Activated naive CD4-positive, alpha-beta T cell treated with anti-CD3 and anti-CD28 coated beads for 36 hours (primary cell): ENCODE data around the gene SLC30A1. TPM values are rescaled to one million over a fixed set of nuclear protein-coding genes. Genes with fewer than 3 reads are reported as not detected.
"Not testable (repeated sequence)": the region's sequence is repeated elsewhere in the genome, so short reads cannot be mapped to it uniquely, and the experiment has no call there.

Source experiments
- CTCF ChIA-PET: fragments of 350-600 bp; sonication (Branson Sonifier 250); formaldehyde crosslinking; loops from one replicate; lab custom pipeline; 2021; ENCODE audit warnings: antibody characterized with exemption; lab: Charles Lee
- DNase-seq: peaks from one replicate; pipeline ENCODE4 v3.0.0-alpha.2; 2020
- H3K27ac Mint-ChIP-seq: one replicate; pipeline ENCODE4 v1.8.0; 2021; ENCODE audit warnings: mild to moderate bottlenecking, mixed read lengths
- H3K27me3 Mint-ChIP-seq: one replicate; pipeline ENCODE4 v1.8.0; 2021; ENCODE audit warnings: low read depth, mixed read lengths
- H3K36me3 Mint-ChIP-seq: one replicate; pipeline ENCODE4 v1.8.0; 2021; ENCODE audit warnings: low read depth, mixed read lengths
- H3K4me1 Mint-ChIP-seq: one replicate; pipeline ENCODE4 v1.8.0; 2021; ENCODE audit warnings: low read depth, mixed read lengths
- H3K4me3 Mint-ChIP-seq: one replicate; pipeline ENCODE4 v1.8.0; 2021; ENCODE audit warnings: mild to moderate bottlenecking, moderate library complexity, mixed read lengths
- H3K9me3 Mint-ChIP-seq: one replicate; pipeline ENCODE4 v1.8.0; 2021; ENCODE audit warnings: mixed read lengths
- intact Hi-C: fragments of 100-400 bp; cut with micrococcal nuclease; formaldehyde crosslinking; loops from one replicate; pipeline ENCODE4 v1.15.1; 2023
- total RNA-seq, 2 experiments: library from RNA; stranded (reverse); gene quantifications; one replicate each; pipeline ENCODE4 v1.2.3, GENCODE V29; 2021

Gene SLC30A1
- total RNA-seq, 2 experiments from 2014 or later = 4.4 to 4.7 TPM

DNA sequence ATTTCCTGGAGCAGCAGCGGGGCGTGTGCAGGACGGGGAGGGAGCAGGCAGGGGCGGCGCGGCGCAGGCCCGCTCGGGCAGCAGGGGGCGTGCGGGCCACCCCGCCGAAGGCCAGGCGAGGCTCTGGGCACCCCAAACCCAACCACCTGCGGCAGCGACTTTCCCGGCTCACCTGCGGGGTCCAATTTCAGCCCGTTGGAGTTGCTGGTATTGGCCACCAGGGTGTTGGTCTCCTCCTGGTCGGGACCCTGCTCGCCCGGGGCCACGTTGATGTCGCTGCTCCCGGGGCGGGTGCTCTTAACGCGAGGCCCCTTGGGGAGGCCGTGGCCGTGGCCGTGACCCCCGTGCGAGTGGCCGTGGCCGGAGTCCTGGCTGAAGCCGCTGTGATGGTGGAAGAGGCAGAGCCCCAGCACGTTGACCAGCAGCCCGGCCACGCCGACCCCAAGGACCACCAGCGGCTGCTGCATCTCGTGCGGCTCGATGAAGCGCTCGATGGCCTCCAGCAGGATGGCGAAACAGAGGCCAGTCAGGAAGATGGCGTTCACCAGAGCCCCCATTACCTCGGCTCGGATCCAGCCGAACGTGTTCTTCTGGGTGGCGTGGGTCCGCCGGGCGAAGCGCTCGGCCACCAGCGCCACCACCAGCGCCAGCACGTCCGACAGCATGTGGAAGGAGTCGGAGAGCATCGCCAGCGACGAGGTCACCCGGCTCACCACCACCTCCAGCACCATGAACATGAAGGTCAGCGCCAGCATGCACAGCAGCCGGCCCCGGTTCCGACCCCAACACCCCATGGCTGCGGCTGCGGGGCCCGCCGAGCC, 932 bp downstream of the SLC30A1 start:
- DNase-seq = peak; percentile 76
- H3K4me1 Mint-ChIP-seq = peaks cover 38% of the 10 kb centered on the region
- peak overlapping the region; percentile 90 for H3K4me3 Mint-ChIP-seq
- peak overlapping the region; percentile 68 for H3K27ac Mint-ChIP-seq
- H3K9me3 Mint-ChIP-seq = no peaks in the 10 kb centered on the region
- CTCF ChIA-PET = interaction anchor here (1.1 to 2.7 kb wide), 6 partner anchors 29 to 77 kb away, joined by 3 to 9 read pairs (median 4); no protein-coding TSS in a partner anchor
- H3K27me3 Mint-ChIP-seq = no peaks in the 10 kb centered on the region
- H3K36me3 Mint-ChIP-seq = peaks cover 7% of the 10 kb centered on the region
- intact Hi-C loops = loop anchor here (1.0 to 10.0 kb wide), 10 partner anchors 71 to 1813 kb away; partner anchors contain the start of genes LPGAT1, NENF and PACC1

DNA sequence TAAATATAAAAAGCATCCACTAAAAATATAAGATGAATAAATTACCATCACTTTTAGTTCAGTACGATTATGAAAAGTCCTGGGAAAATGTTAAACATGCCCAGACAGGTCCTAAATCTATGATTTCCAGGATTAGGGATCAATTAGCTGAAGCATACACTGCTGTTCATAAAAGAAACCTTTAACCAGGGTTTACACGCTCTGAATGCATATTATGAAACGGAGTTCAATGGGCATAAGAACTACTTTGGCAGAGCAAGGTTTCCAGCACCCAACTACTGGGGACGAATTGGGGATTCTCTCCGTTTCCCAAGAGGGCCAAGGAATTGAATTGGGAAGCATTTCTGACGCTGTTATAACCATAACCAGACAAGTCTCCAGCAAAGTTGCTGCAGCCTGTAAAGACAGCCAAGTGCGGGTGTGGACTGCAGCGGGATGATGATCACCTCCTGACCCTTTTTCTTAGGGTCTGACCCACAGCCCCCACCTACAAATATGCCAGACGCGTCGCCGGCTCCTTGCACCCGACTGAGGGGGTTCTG, 1.6 kb downstream of the SLC30A1 start:
- Mint-ChIP-seq H3K27me3 (no peaks in the 10 kb centered on the region), H3K4me1 (peaks cover 43% of the 10 kb centered on the region), H3K36me3 (peaks cover 7% of the 10 kb centered on the region), H3K9me3 (no peaks in the 10 kb centered on the region), H3K27ac (peak overlapping the region; percentile 18), H3K4me3 (peak overlapping the region; percentile 90)
- DNase-seq = no peak
- intact Hi-C loops = loop anchor here (1.0 to 10.0 kb wide), 6 partner anchors 72 to 1813 kb away; partner anchors contain the start of genes LPGAT1 and PACC1
- CTCF ChIA-PET = interaction anchor here (1.2 to 1.3 kb wide), 2 partner anchors 77 to 78 kb away, joined by 3 to 4 read pairs; no protein-coding TSS in a partner anchor

DNA sequence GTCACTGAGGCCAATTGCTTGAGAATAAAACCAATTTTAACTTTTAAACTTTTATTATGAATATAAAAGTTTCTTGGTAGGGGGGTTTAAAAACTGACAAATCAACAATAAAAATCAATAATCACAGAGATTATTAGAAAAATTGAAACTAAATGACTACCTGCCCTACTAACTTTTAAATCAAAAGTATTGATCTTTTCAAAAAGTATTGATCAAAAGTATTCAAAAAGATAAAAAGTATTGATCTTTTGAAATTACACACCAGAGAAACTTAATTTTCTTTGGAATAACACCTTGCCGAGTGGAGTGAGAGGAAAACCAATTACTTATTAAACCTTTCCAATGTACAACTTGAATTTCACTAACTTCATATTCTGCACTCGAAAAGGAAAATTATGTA, 2.2 kb downstream of the SLC30A1 start:
- Mint-ChIP-seq H3K36me3 (peaks cover 7% of the 10 kb centered on the region), H3K9me3 (no peaks in the 10 kb centered on the region), H3K4me3 (peak overlapping the region; percentile 90), H3K27ac (no peak overlapping the region), H3K4me1 (peaks cover 45% of the 10 kb centered on the region), H3K27me3 (no peaks in the 10 kb centered on the region)
- no peak for DNase-seq
- intact Hi-C loops = loop anchor here (1.0 to 10.0 kb wide), 6 partner anchors 73 to 1812 kb away; partner anchors contain the start of genes LPGAT1 and PACC1
- CTCF ChIA-PET = interaction anchor here (1.2 to 1.3 kb wide), 2 partner anchors 77 to 79 kb away, joined by 3 to 4 read pairs; no protein-coding TSS in a partner anchor

DNA sequence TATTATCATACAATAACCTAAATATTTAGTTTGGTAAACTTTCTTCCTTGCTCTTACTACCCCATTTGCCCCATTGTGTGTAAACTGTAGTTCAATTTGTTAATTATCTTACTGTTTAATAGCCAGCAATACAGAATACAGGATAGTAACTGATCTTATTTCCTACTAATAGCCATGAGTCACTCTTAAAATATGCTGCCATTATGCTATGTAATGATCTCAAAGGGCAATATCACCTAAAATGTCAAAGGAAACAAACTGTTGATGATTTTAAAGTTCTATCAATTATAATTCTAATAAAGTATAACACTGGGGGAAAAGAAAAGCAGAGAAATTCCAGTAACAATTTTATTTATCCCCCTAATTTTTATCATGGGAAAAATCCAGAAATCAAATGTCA, 4.3 kb downstream of the SLC30A1 start:
- intact Hi-C loops = loop anchor here (5.0 to 10.0 kb wide), 4 partner anchors 258 to 1810 kb away; partner anchors contain the start of gene LPGAT1
- Mint-ChIP-seq H3K4me3 (no peak overlapping the region), H3K9me3 (no peaks in the 10 kb centered on the region), H3K27ac (no peak overlapping the region), H3K4me1 (peaks cover 52% of the 10 kb centered on the region), H3K36me3 (peaks cover 7% of the 10 kb centered on the region), H3K27me3 (no peaks in the 10 kb centered on the region)
- DNase-seq = no peak
- CTCF ChIA-PET = interaction anchor here (0.7 kb wide), 1 partner anchor 160 kb away, joined by 3 read pairs; no protein-coding TSS in a partner anchor

DNA sequence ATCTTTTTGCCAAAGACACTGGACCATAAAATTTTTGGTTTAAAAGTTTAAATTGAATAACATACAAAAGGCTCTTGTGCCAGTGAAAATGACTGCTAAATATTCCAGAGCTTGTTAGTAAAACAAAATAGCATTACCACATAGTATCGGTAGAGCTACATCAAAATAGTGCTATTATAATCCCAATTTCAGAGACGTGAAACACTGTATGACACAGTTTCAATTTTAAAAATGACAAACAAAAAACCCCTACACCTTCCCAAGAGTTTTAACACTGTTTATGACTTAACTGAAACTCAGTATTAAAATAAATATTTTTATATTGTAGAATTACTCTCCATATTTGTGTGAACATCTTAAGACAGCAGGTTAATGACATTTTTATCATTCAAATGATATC, 7.0 kb downstream of the SLC30A1 start:
- no peak for DNase-seq
- no peaks in the 10 kb centered on the region for H3K9me3 Mint-ChIP-seq
- CTCF ChIA-PET = no interaction called here
- H3K4me3 Mint-ChIP-seq = no peak overlapping the region
- peaks cover 5% of the 10 kb centered on the region for H3K36me3 Mint-ChIP-seq
- H3K4me1 Mint-ChIP-seq = peaks cover 55% of the 10 kb centered on the region
- intact Hi-C loops = loop anchor here (5.0 to 10.0 kb wide), 2 partner anchors 1175 to 1807 kb away; no protein-coding TSS in a partner anchor
- H3K27ac Mint-ChIP-seq = no peak overlapping the region
- H3K27me3 Mint-ChIP-seq = no peaks in the 10 kb centered on the region

DNA sequence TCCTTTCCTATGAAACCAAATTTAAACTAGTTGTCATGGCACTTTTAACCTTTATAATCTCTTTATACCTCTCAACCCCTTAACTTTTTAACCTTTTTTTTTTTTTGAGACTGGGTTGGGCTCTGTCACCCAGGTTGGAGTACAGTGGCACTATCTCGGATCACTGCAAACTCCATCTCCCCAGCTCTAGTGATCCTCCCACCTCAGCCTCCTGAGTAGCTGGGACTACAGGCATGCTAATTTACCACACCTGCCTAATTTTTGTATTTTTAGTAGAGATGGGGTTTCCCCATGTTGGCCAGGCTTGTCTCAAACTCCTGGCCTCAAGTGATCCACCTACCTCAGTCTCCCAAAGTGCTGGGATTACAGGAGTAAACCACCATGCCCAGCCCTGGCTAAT, 8.6 kb downstream of the SLC30A1 start:
- intact Hi-C loops = loop anchor here (5.0 to 10.0 kb wide), 2 partner anchors 1173 to 1806 kb away; no protein-coding TSS in a partner anchor
- H3K4me3 Mint-ChIP-seq, H3K27ac Mint-ChIP-seq, H3K36me3 Mint-ChIP-seq, H3K27me3 Mint-ChIP-seq, H3K9me3 Mint-ChIP-seq: not testable (repeated sequence)
- peaks cover 51% of the 10 kb centered on the region for H3K4me1 Mint-ChIP-seq
- peak; percentile 27 for DNase-seq
- CTCF ChIA-PET = interaction anchor here (1.4 kb wide), 1 partner anchor 84 kb away, joined by 5 read pairs; no protein-coding TSS in a partner anchor

DNA sequence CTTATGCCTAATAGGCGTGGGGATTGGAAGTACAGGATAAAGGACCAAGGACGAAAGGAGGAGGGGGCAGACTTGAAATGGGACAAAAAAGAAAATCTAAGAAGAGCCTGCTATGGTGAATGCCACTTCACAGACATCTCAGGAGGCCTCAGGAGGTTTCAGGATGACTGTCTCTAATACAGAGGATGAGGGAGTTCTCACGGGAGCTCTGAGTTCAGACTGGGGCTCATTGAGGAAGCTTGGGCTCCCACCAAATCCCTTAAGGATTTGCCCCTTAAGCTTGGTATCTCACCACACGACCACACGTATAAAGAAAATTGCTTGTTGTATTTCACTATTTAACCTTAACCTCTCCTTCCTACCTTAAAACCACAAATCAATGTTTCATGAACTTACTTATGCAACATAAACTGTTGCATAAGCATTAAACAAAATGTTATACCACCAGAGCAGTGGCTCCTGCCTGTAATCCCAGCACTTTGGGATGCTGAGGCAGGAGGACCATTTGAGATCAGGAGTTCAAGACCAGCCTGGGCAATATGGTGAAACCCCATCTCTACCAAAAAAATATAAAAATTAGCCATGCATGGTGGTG, 12.4 kb downstream of the SLC30A1 start:
- CTCF ChIA-PET = interaction anchor here (1.7 kb wide), 1 partner anchor 52 kb away, joined by 5 read pairs; no protein-coding TSS in a partner anchor
- H3K27me3 Mint-ChIP-seq = no peaks in the 10 kb centered on the region
- H3K4me1 Mint-ChIP-seq = peaks cover 23% of the 10 kb centered on the region
- H3K27ac Mint-ChIP-seq = no peak overlapping the region
- H3K36me3 Mint-ChIP-seq = no peaks in the 10 kb centered on the region
- no peak overlapping the region for H3K4me3 Mint-ChIP-seq
- no peaks in the 10 kb centered on the region for H3K9me3 Mint-ChIP-seq
- peak; percentile 39 for DNase-seq
- intact Hi-C loops = no loop called here

DNA sequence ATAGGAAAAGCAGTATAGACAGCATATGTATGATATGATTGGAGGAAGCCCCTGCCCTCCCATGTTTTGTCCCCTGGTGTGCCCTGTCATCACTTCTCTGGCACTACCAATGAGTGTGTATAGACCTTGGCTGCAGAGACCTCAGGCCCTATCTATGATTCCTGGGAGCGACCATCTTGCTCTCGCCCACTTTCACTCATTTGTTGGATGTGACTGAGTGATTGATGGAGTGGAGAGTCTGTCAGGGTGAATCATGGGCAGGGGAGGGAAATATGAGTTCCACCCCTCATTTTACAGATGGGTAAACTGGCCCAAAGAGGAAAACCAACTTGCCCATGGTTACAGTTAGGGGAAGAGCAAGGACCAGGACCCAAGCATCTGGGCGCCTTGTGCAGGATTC, 14.9 kb downstream of the SLC30A1 start:
- Mint-ChIP-seq H3K4me1 (peaks cover 12% of the 10 kb centered on the region), H3K36me3 (no peaks in the 10 kb centered on the region), H3K4me3 (no peak overlapping the region), H3K27me3 (no peaks in the 10 kb centered on the region), H3K27ac (no peak overlapping the region), H3K9me3 (no peaks in the 10 kb centered on the region)
- intact Hi-C loops = no loop called here
- DNase-seq = no peak
- CTCF ChIA-PET = no interaction called here

DNA sequence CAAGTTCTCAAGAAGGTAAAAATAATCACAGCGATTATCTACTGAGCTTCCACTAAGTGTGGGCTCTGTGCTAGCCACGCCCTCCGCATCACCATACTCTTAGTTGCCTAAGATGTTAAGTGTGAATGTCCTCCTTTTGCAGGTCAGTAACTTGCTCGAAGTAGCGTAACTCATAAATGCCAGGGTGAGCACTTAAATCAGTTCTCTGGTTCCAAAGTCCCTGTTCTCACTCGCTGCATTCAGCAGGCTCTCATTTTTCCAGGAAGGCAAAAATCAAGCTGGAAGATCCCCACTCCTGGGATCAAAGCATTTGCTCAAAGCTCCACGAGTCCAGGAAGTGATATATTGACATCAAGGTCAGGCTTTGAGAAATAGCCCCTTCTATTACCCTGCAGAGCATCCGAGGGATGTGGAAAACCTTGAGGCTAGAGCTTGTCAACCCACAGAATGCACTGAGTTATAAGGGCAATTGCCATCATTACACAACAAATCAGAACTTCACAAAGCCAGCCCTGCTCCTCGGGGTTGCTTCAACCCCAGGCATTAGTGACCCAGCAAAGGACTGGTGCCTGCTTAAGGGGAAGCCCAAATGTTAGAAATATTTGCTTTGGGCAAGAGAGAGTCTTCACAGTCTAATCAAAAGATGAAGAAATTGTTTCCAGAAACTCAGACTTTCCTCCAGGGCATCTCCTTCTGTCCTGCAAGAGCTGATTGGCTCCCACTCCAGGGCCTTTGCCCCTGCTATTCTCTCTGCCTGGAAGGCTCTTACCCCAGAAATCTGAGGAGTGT, 19.5 kb downstream of the SLC30A1 start:
- no peaks in the 10 kb centered on the region for H3K27me3 Mint-ChIP-seq
- CTCF ChIA-PET = interaction anchor here (0.6 to 1.7 kb wide), 2 partner anchors 45 to 48 kb away, joined by 4 to 5 read pairs; no protein-coding TSS in a partner anchor
- no peak overlapping the region for H3K4me3 Mint-ChIP-seq
- H3K4me1 Mint-ChIP-seq = no peaks in the 10 kb centered on the region
- intact Hi-C loops = no loop called here
- no peak overlapping the region for H3K27ac Mint-ChIP-seq
- H3K9me3 Mint-ChIP-seq = no peaks in the 10 kb centered on the region
- no peaks in the 10 kb centered on the region for H3K36me3 Mint-ChIP-seq
- DNase-seq = no peak

DNA sequence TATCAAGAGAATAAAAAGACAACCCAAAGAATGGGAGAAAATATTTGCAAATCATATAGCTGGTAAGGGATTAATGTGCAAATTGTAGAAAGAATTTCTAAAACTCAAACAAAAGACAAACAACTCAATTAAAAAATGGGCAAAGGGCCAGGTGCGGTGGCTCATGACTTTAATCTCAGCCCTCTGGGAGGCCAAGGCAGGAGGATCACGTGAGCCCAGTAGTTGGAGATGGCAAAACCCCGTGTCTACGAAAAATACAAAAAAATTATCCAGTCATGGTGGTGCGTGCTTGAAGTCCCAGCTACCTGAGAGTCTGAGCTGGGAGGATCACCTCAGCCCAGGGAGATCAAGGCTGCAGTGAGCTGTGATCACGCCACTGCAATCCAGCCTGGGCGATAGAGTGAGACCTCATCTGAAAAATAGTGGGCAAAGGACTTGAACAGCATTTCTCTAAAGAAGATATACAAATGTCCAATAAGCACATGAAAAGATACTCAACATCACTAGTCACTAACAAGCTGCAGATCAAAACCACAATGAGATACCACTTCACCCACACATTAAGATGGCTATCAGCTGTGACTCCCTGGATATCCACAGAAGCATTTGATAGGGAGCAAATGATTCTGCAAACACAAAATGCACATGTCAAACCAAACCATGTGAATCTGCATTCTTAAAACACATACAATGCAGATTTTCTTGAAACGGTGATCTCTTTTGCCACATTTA, 20.9 kb downstream of the SLC30A1 start:
- H3K27me3 Mint-ChIP-seq = no peaks in the 10 kb centered on the region
- CTCF ChIA-PET = interaction anchor here (1.1 kb wide), 1 partner anchor 67 kb away, joined by 4 read pairs; no protein-coding TSS in a partner anchor
- intact Hi-C loops = no loop called here
- H3K4me1 Mint-ChIP-seq = no peaks in the 10 kb centered on the region
- no peak overlapping the region for H3K4me3 Mint-ChIP-seq
- no peak for DNase-seq
- H3K9me3 Mint-ChIP-seq = no peaks in the 10 kb centered on the region
- H3K27ac Mint-ChIP-seq = no peak overlapping the region
- no peaks in the 10 kb centered on the region for H3K36me3 Mint-ChIP-seq

DNA sequence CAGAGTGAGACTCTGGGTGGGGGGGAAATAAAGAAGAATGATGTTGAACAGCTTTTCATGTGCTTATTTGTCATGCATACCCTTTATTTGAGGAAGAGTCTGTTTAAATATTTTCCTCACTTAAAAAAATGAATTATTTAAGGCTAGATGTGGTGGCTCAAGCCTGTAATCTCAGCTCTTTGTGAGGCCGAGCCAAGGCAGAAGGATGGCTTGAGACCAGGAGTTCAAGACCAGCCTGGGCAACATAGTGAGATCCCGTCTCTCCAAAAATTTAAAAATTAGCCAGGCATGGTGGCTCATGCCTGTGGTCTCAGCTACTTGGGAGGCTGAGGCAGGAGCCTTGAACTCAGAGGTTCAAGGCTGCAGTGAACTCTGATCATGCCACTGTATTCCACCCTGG, 25.4 kb downstream of the SLC30A1 start:
- H3K27me3 Mint-ChIP-seq = peaks cover 2% of the 10 kb centered on the region
- H3K4me3 Mint-ChIP-seq = no peak overlapping the region
- DNase-seq = no peak
- intact Hi-C loops = no loop called here
- CTCF ChIA-PET = no interaction called here
- no peaks in the 10 kb centered on the region for H3K9me3 Mint-ChIP-seq
- no peaks in the 10 kb centered on the region for H3K36me3 Mint-ChIP-seq
- no peak overlapping the region for H3K27ac Mint-ChIP-seq
- H3K4me1 Mint-ChIP-seq = no peaks in the 10 kb centered on the region
